H9 (cell line): ENCODE measurements around the gene MUTYH. TPM values are rescaled to one million over a fixed set of nuclear protein-coding genes. Genes with fewer than 3 reads are reported as not detected.

Experiments
- DNase-seq: peaks from one replicate; pipeline ENCODE4 v3.0.0-alpha.2; 2017
- H2AFZ ChIP-seq: one replicate; pipeline ENCODE4 v1.6.1; 2013; ENCODE audit warnings: mild to moderate bottlenecking, low read length, control low read depth, moderate library complexity
- H2AK5ac ChIP-seq: 2 replicates; pipeline ENCODE4 v1.6.1; 2013; ENCODE audit warnings: low read length, control low read depth, mixed read lengths; ENCODE audit not compliant: insufficient read length
- H2BK120ac ChIP-seq: one replicate; pipeline ENCODE4 v1.6.1; 2013; ENCODE audit warnings: low read depth, mild to moderate bottlenecking, low read length, control low read depth, inconsistent platforms; ENCODE audit not compliant: poor library complexity, severe bottlenecking
- H2BK12ac ChIP-seq: 2 replicates; pipeline ENCODE4 v1.6.1; 2013; ENCODE audit warnings: low read length, control low read depth, mixed read lengths, low read depth; ENCODE audit not compliant: insufficient read length
- H2BK15ac ChIP-seq: 2 replicates; pipeline ENCODE4 v1.6.1; 2013; ENCODE audit warnings: low read depth, low read length, control low read depth
- H2BK20ac ChIP-seq: one replicate; pipeline ENCODE4 v1.6.1; 2013; ENCODE audit warnings: low read depth, mild to moderate bottlenecking, low read length, control low read depth, inconsistent platforms; ENCODE audit not compliant: poor library complexity, severe bottlenecking
- H2BK5ac ChIP-seq: 2 replicates; pipeline ENCODE4 v1.6.1; 2013; ENCODE audit warnings: low read length, control low read depth, mixed read lengths; ENCODE audit not compliant: insufficient read length
- H3K14ac ChIP-seq: 2 replicates; pipeline ENCODE4 v1.6.1; 2013; ENCODE audit warnings: low read length, control low read depth; ENCODE audit not compliant: insufficient read depth
- H3K18ac ChIP-seq: 2 replicates; pipeline ENCODE4 v1.6.1; 2013; ENCODE audit warnings: low read depth, mild to moderate bottlenecking, mixed read lengths, low read length, control low read depth; ENCODE audit not compliant: insufficient read length
- H3K23ac ChIP-seq: 2 replicates; pipeline ENCODE4 v1.6.1; 2013; ENCODE audit warnings: low read length, control low read depth, mixed read lengths, low read depth; ENCODE audit not compliant: insufficient read length
- H3K23me2 ChIP-seq: 2 replicates; pipeline ENCODE4 v1.6.1; 2013; ENCODE audit warnings: low read depth, mild to moderate bottlenecking, mixed read lengths, low read length, control low read depth; ENCODE audit not compliant: insufficient read length, poor library complexity, severe bottlenecking
- H3K27ac ChIP-seq: 2 replicates; pipeline ENCODE4 v1.5.1; 2013; ENCODE audit warnings: low read length, control low read depth, mixed read lengths, low read depth; ENCODE audit not compliant: insufficient read length
- H3K27me3 ChIP-seq: 2 replicates; pipeline ENCODE4 v1.6.1; 2013; ENCODE audit warnings: low read length, control low read depth, inconsistent platforms; ENCODE audit not compliant: insufficient read depth
- H3K4ac ChIP-seq: 2 replicates; pipeline ENCODE4 v1.6.1; 2013; ENCODE audit warnings: low read depth, mild to moderate bottlenecking, control low read depth, inconsistent platforms, low read length, moderate library complexity
- H3K4me1 ChIP-seq: 2 replicates; pipeline ENCODE4 v1.6.1; 2013; ENCODE audit warnings: low read length, control low read depth, inconsistent platforms; ENCODE audit not compliant: insufficient read depth
- H3K4me2 ChIP-seq: 2 replicates; pipeline ENCODE4 v1.6.1; 2013; ENCODE audit warnings: low read length, control low read depth, mixed read lengths; ENCODE audit not compliant: insufficient read length, insufficient read depth
- H3K56ac ChIP-seq: 2 replicates; pipeline ENCODE4 v1.6.1; 2013; ENCODE audit warnings: low read depth, mild to moderate bottlenecking, mixed read lengths, low read length, control low read depth; ENCODE audit not compliant: insufficient read length
- H3K79me1 ChIP-seq: 2 replicates; pipeline ENCODE4 v1.6.1; 2013; ENCODE audit warnings: low read depth, mild to moderate bottlenecking, moderate library complexity, low read length, control low read depth, inconsistent platforms; ENCODE audit not compliant: insufficient read depth, poor library complexity, severe bottlenecking
- H3K79me2 ChIP-seq: 2 replicates; pipeline ENCODE4 v1.6.1; 2013; ENCODE audit warnings: low read length, control low read depth, inconsistent platforms; ENCODE audit not compliant: insufficient read depth
- H3K9ac ChIP-seq: 2 replicates; pipeline ENCODE4 v1.6.1; 2013; ENCODE audit warnings: low read length, control low read depth, mixed read lengths; ENCODE audit not compliant: insufficient read length; ENCODE audit errors: extremely low read depth
- H3K9me3 ChIP-seq: one replicate; pipeline ENCODE4 v1.6.1; 2013; ENCODE audit warnings: low read depth, low read length, inconsistent platforms; ENCODE audit not compliant: control insufficient read depth
- H3T11ph ChIP-seq: one replicate; pipeline ENCODE4 v1.6.1; 2013; ENCODE audit warnings: mild to moderate bottlenecking, low read length, control low read depth, inconsistent platforms
- H4K20me1 ChIP-seq: one replicate; pipeline ENCODE4 v1.6.1; 2013; ENCODE audit not compliant: control insufficient read depth, insufficient read length, insufficient read depth
- H4K5ac ChIP-seq: 2 replicates; pipeline ENCODE4 v1.6.1; 2013; ENCODE audit warnings: low read depth, mild to moderate bottlenecking, mixed read lengths, low read length, control low read depth; ENCODE audit not compliant: insufficient read length
- H4K8ac ChIP-seq: replicated peaks from 2 replicates; pipeline ENCODE4 v1.6.1; 2013; ENCODE audit warnings: low read length, control low read depth, mixed read lengths, low read depth; ENCODE audit not compliant: insufficient read length
- H4K91ac ChIP-seq: 2 replicates; pipeline ENCODE4 v1.6.1; 2013; ENCODE audit warnings: low read depth, mild to moderate bottlenecking, moderate library complexity, mixed read lengths, low read length, control low read depth; ENCODE audit not compliant: insufficient read length
- H3K27ac Mint-ChIP-seq, 3 experiments: 2 replicates in 2 of 3; 3 replicates in 1 of 3; pipeline ENCODE4 v1.8.0; 2020 to 2021; ENCODE audit warnings: mixed read lengths in 3 of 3, mild to moderate bottlenecking in 1 of 3, moderate library complexity in 1 of 3
- H3K27me3 Mint-ChIP-seq: 2 replicates; pipeline ENCODE4 v1.8.0; 2021; ENCODE audit warnings: low read depth, mild to moderate bottlenecking, moderate library complexity, mixed read lengths
- H3K36me3 Mint-ChIP-seq, 3 experiments: 2 replicates in 2 of 3; 3 replicates in 1 of 3; pipeline ENCODE4 v1.8.0; 2020 to 2021; ENCODE audit warnings: low read depth in 3 of 3, mixed read lengths in 3 of 3; ENCODE audit not compliant: insufficient read depth in 1 of 3
- H3K4me1 Mint-ChIP-seq, 2 experiments: 2 replicates each; pipeline ENCODE4 v1.8.0; 2020; ENCODE audit warnings: mixed read lengths in 2 of 2
- H3K4me3 Mint-ChIP-seq, 2 experiments: 2 replicates in 1 of 2; 3 replicates in 1 of 2; pipeline ENCODE4 v1.8.0; 2020 to 2021; ENCODE audit warnings: mild to moderate bottlenecking in 2 of 2, mixed read lengths in 2 of 2, moderate library complexity in 1 of 2
- H3K9me3 Mint-ChIP-seq, 2 experiments: 2 replicates in 1 of 2; 3 replicates in 1 of 2; pipeline ENCODE4 v1.8.0; 2020; ENCODE audit warnings: mild to moderate bottlenecking in 2 of 2, mixed read lengths in 2 of 2, moderate library complexity in 1 of 2
- total RNA-seq: library from RNA; stranded (reverse); gene quantifications from 2 replicates; pipeline ENCODE4 v1.2.1, GENCODE V29; 2021
- TF ChIP-seq, protein P1 (sequence below): fragments of 200-600 bp; sonication (generic); conservative IDR thresholded peaks from 3 replicates; pipeline ENCODE4 v1.8.0; 2021; ENCODE audit warnings: antibody characterized with exemption, mild to moderate bottlenecking

Gene MUTYH
- total RNA-seq, 1 experiment from 2014 or later: 52.6 TPM

DNA sequence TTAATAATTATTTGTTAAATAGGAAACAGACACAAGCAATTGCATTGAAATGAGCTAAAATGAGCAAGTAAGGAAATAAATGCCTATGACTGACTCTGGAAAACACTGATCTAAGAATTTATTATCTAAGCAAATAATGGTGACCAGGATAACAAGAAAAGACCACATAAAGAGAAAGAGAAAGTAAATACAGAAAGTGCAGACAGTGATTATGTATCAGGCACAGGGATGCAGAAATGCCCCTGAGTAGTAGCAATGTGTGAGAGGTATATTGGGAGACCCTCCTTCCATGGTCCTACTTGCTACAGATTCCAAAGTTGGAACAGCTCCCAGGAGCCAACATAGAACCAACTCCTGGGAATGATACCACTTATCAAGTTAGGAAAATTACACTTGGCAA is 33.3 kb upstream of the MUTYH start:
- Histone ChIP-seq H3K4ac (no peak overlapping the region), H3K23ac (no peak overlapping the region), H4K20me1 (no peaks in the 10 kb centered on the region), H3T11ph (no peak overlapping the region), H3K27ac (no peak overlapping the region), H3K9me3 (no peaks in the 10 kb centered on the region), H3K4me1 (no peaks in the 10 kb centered on the region), H3K27me3 (no peaks in the 10 kb centered on the region), H2AK5ac (no peak overlapping the region), H3K79me2 (no peaks in the 10 kb centered on the region), H4K91ac (no peak overlapping the region), H3K79me1 (no peaks in the 10 kb centered on the region), H2BK15ac (no peak overlapping the region), H3K56ac (no peak overlapping the region), H2AFZ (no peak overlapping the region), H3K9ac (no peak overlapping the region), H3K14ac (no peak overlapping the region), H2BK120ac (no peak overlapping the region), H3K18ac (no peak overlapping the region), H3K23me2 (no peaks in the 10 kb centered on the region), H3K4me2 (no peak overlapping the region), H4K5ac (no peak overlapping the region), H2BK5ac (no peak overlapping the region), H4K8ac (no peak overlapping the region), H2BK20ac (no peak overlapping the region), H2BK12ac (no peak overlapping the region)
- no peaks in the 10 kb centered on the region for H3K27me3 Mint-ChIP-seq
- no peaks in the 10 kb centered on the region for H3K9me3 Mint-ChIP-seq
- no peak overlapping the region for H3K27ac Mint-ChIP-seq
- no peak overlapping the region for H3K4me3 Mint-ChIP-seq
- H3K36me3 Mint-ChIP-seq: no peaks in the 10 kb centered on the region
- TF ChIP-seq, protein P1, sequence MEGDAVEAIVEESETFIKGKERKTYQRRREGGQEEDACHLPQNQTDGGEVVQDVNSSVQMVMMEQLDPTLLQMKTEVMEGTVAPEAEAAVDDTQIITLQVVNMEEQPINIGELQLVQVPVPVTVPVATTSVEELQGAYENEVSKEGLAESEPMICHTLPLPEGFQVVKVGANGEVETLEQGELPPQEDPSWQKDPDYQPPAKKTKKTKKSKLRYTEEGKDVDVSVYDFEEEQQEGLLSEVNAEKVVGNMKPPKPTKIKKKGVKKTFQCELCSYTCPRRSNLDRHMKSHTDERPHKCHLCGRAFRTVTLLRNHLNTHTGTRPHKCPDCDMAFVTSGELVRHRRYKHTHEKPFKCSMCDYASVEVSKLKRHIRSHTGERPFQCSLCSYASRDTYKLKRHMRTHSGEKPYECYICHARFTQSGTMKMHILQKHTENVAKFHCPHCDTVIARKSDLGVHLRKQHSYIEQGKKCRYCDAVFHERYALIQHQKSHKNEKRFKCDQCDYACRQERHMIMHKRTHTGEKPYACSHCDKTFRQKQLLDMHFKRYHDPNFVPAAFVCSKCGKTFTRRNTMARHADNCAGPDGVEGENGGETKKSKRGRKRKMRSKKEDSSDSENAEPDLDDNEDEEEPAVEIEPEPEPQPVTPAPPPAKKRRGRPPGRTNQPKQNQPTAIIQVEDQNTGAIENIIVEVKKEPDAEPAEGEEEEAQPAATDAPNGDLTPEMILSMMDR: no peak
- DNase-seq: no peak
- no peaks in the 10 kb centered on the region for H3K4me1 Mint-ChIP-seq
